Measurements from ENCODE around the gene ILDR1.

Gene ILDR1

GRCh38 chr3:121981473-121981872 is 40.6 kb downstream of the ILDR1 start:
- FAIRE-seq (peak; percentile 33), DNase-seq (ENCODE audit: insufficient read length, low spot score) (no peak)
- TF ChIP-seq POLR2A (IDR thresholded peaks at IDR 0.05; ENCODE audit: low read depth, low read length) = no peak
- no peak for TF ChIP-seq SPI1 (IDR thresholded peaks at IDR 0.05; ENCODE audit: low read depth, low read length)
- no peak for TF ChIP-seq PAX5 (IDR thresholded peaks at IDR 0.05; ENCODE audit: insufficient read depth, low read length, severe bottlenecking)
- TF ChIP-seq POLR2AphosphoS5 (IDR thresholded peaks at IDR 0.05; ENCODE audit: low read depth, low read length) = no peak
- no peak for TF ChIP-seq TAF1 (IDR thresholded peaks at IDR 0.05; ENCODE audit: low read depth, low read length)
- TF ChIP-seq POU2F2 (IDR thresholded peaks at IDR 0.05; ENCODE audit: low read depth, low read length) = no peak

GRCh38 chr3:121980450-121980796 is 41.6 kb downstream of the ILDR1 start:
- TF ChIP-seq POLR2A (IDR thresholded peaks at IDR 0.05; ENCODE audit: low read depth, low read length) (no peak), SPI1 (IDR thresholded peaks at IDR 0.05; ENCODE audit: low read depth, low read length) (no peak), TAF1 (IDR thresholded peaks at IDR 0.05; ENCODE audit: low read depth, low read length) (no peak), PAX5 (IDR thresholded peaks at IDR 0.05; ENCODE audit: insufficient read depth, low read length, severe bottlenecking) (no peak)
- FAIRE-seq (peak; percentile 38), DNase-seq (ENCODE audit: insufficient read length, low spot score) (no peak)

GRCh38 chr3:121979734-121980449 is 42.2 kb downstream of the ILDR1 start:
- no peak for DNase-seq (ENCODE audit: insufficient read length, low spot score)
- no peak for FAIRE-seq
- TF ChIP-seq SPI1 (IDR thresholded peaks at IDR 0.05; ENCODE audit: low read depth, low read length) (peak; percentile 77), PAX5 (IDR thresholded peaks at IDR 0.05; ENCODE audit: insufficient read depth, low read length, severe bottlenecking) (no peak)

GRCh38 chr3:121979246-121979645 is 42.8 kb downstream of the ILDR1 start:
- TF ChIP-seq SPI1 (IDR thresholded peaks at IDR 0.05; ENCODE audit: low read depth, low read length) (no peak), POLR2A (IDR thresholded peaks at IDR 0.05; ENCODE audit: low read depth, low read length) (no peak), PAX5 (IDR thresholded peaks at IDR 0.05; ENCODE audit: insufficient read depth, low read length, severe bottlenecking) (no peak)
- DNase-seq (ENCODE audit: insufficient read length, low spot score) (no peak), FAIRE-seq (no peak)

- TF ChIP-seq PAX5 (IDR thresholded peaks at IDR 0.05; ENCODE audit: insufficient read depth, low read length, severe bottlenecking) (no peak), POU2F2 (IDR thresholded peaks at IDR 0.05; ENCODE audit: low read depth, low read length) (no peak), POLR2AphosphoS5 (IDR thresholded peaks at IDR 0.05; ENCODE audit: low read depth, low read length) (no peak), POLR2A (IDR thresholded peaks at IDR 0.05; ENCODE audit: low read depth, low read length) (no peak), TAF1 (IDR thresholded peaks at IDR 0.05; ENCODE audit: low read depth, low read length) (no peak)
- no peak for FAIRE-seq
- no peak for DNase-seq (ENCODE audit: insufficient read length, low spot score)
These were observed 45.3 kb downstream of the ILDR1 start for GRCh38 chr3:121976727-121977126.

GRCh38 chr3:121975702-121976302 is 46.2 kb downstream of the ILDR1 start:
- no peak for DNase-seq (ENCODE audit: insufficient read length, low spot score)
- TF ChIP-seq POU2F2 (IDR thresholded peaks at IDR 0.05; ENCODE audit: low read depth, low read length) = no peak
- no peak for TF ChIP-seq POLR2A (IDR thresholded peaks at IDR 0.05; ENCODE audit: low read depth, low read length)
- TF ChIP-seq PAX5 (IDR thresholded peaks at IDR 0.05; ENCODE audit: insufficient read depth, low read length, severe bottlenecking) = no peak
- TF ChIP-seq SPI1 (IDR thresholded peaks at IDR 0.05; ENCODE audit: low read depth, low read length) = no peak
- no peak for TF ChIP-seq TAF1 (IDR thresholded peaks at IDR 0.05; ENCODE audit: low read depth, low read length)
- TF ChIP-seq POLR2AphosphoS5 (IDR thresholded peaks at IDR 0.05; ENCODE audit: low read depth, low read length) = no peak
- FAIRE-seq = no peak

- FAIRE-seq = no peak
- no peak for DNase-seq (ENCODE audit: insufficient read length, low spot score)
- TF ChIP-seq TAF1 (IDR thresholded peaks at IDR 0.05; ENCODE audit: low read depth, low read length) = no peak
These were observed 47.4 kb downstream of the ILDR1 start for GRCh38 chr3:121974601-121975111.

GRCh38 chr3:121970047-121970446 is 52.0 kb downstream of the ILDR1 start:
- FAIRE-seq (no peak), DNase-seq (ENCODE audit: insufficient read length, low spot score) (no peak)
- TF ChIP-seq TAF1 (IDR thresholded peaks at IDR 0.05; ENCODE audit: low read depth, low read length) (no peak), POLR2A (IDR thresholded peaks at IDR 0.05; ENCODE audit: low read depth, low read length) (no peak), SPI1 (IDR thresholded peaks at IDR 0.05; ENCODE audit: low read depth, low read length) (no peak), POLR2AphosphoS5 (IDR thresholded peaks at IDR 0.05; ENCODE audit: low read depth, low read length) (no peak), PAX5 (IDR thresholded peaks at IDR 0.05; ENCODE audit: insufficient read depth, low read length, severe bottlenecking) (no peak), POU2F2 (IDR thresholded peaks at IDR 0.05; ENCODE audit: low read depth, low read length) (no peak)

GRCh38 chr3:121969631-121970030 is 52.4 kb downstream of the ILDR1 start:
- DNase-seq (ENCODE audit: insufficient read length, low spot score) = no peak
- no peak for FAIRE-seq
- TF ChIP-seq TAF1 (IDR thresholded peaks at IDR 0.05; ENCODE audit: low read depth, low read length) = no peak
- TF ChIP-seq SPI1 (IDR thresholded peaks at IDR 0.05; ENCODE audit: low read depth, low read length) = no peak
- TF ChIP-seq POLR2A (IDR thresholded peaks at IDR 0.05; ENCODE audit: low read depth, low read length) = no peak
- TF ChIP-seq POLR2AphosphoS5 (IDR thresholded peaks at IDR 0.05; ENCODE audit: low read depth, low read length) = no peak
- no peak for TF ChIP-seq PAX5 (IDR thresholded peaks at IDR 0.05; ENCODE audit: insufficient read depth, low read length, severe bottlenecking)
- no peak for TF ChIP-seq POU2F2 (IDR thresholded peaks at IDR 0.05; ENCODE audit: low read depth, low read length)

- no peak for TF ChIP-seq POLR2A (IDR thresholded peaks at IDR 0.05; ENCODE audit: low read depth, low read length)
- TF ChIP-seq SPI1 (IDR thresholded peaks at IDR 0.05; ENCODE audit: low read depth, low read length) = no peak
- no peak for TF ChIP-seq POU2F2 (IDR thresholded peaks at IDR 0.05; ENCODE audit: low read depth, low read length)
- no peak for TF ChIP-seq TAF1 (IDR thresholded peaks at IDR 0.05; ENCODE audit: low read depth, low read length)
- TF ChIP-seq POLR2AphosphoS5 (IDR thresholded peaks at IDR 0.05; ENCODE audit: low read depth, low read length) = no peak
- TF ChIP-seq PAX5 (IDR thresholded peaks at IDR 0.05; ENCODE audit: insufficient read depth, low read length, severe bottlenecking) = no peak
- no peak for DNase-seq (ENCODE audit: insufficient read length, low spot score)
These were observed 58.4 kb downstream of the ILDR1 start for GRCh38 chr3:121963608-121964007.

More at GRCh38 chr3:121963608-121964007, 58.4 kb downstream of the ILDR1 start:
- FAIRE-seq = no peak
